Activated CD8-positive, alpha-beta memory T cell treated with anti-CD3 and anti-CD28 coated beads, Interleukin-2, amount 10 ng/mL, durations not matched to agents 7 days and 5 days (primary cell): ENCODE measurements around the gene SSTR5. TPM values are rescaled to one million over a fixed set of nuclear protein-coding genes. Genes with fewer than 3 reads are reported as not detected.

ENCODE experiments used
- ATAC-seq: fragments of 150-1000 bp; cut with Tn5 transposase; one replicate; pipeline ENCODE4 v1.10.0; 2021; ENCODE audit warnings: moderate library complexity
- CTCF ChIA-PET: fragments of 350-600 bp; sonication (Branson Sonifier 250); formaldehyde crosslinking; loops from one replicate; lab custom pipeline; 2021; ENCODE audit warnings: antibody characterized with exemption; lab: Charles Lee
- DNase-seq: peaks from one replicate; pipeline ENCODE4 v3.0.0-alpha.2; 2020
- H3K27ac Mint-ChIP-seq: one replicate; pipeline ENCODE4 v1.8.0; 2021; ENCODE audit warnings: mild to moderate bottlenecking, mixed read lengths
- H3K27me3 Mint-ChIP-seq: one replicate; pipeline ENCODE4 v1.8.0; 2021; ENCODE audit warnings: mixed read lengths
- H3K36me3 Mint-ChIP-seq: one replicate; pipeline ENCODE4 v1.8.0; 2021; ENCODE audit warnings: mild to moderate bottlenecking, mixed read lengths
- H3K4me1 Mint-ChIP-seq: one replicate; pipeline ENCODE4 v1.8.0; 2021; ENCODE audit warnings: mixed read lengths
- H3K4me3 Mint-ChIP-seq: one replicate; pipeline ENCODE4 v1.8.0; 2021; ENCODE audit warnings: mild to moderate bottlenecking, moderate library complexity, mixed read lengths
- H3K9me3 Mint-ChIP-seq: one replicate; pipeline ENCODE4 v1.8.0; 2022; ENCODE audit warnings: low read depth, mixed read lengths
- total RNA-seq, 2 experiments: library from RNA; stranded (reverse); gene quantifications; one replicate each; pipeline ENCODE4 v1.2.3, GENCODE V29; 2021

Gene SSTR5
- total RNA-seq, 2 experiments from 2014 or later = not detected

GRCh38 chr16:1096169-1097082 lies 23.9 kb downstream of the SSTR5 start, which contains the start of gene C1QTNF8:
TSS of gene C1QTNF8 (minus strand) at chr16:1096244. CDS start at chr16:1094922, 1,322 bp downstream.
- peaks cover 4% of the 10 kb centered on the region for H3K9me3 Mint-ChIP-seq
- no peak within 1 kb of the TSS for H3K4me3 Mint-ChIP-seq
- no peaks in the 10 kb centered on the region for H3K27me3 Mint-ChIP-seq
- no peak within 1 kb of the TSS for H3K27ac Mint-ChIP-seq
- CTCF ChIA-PET = no interaction called here
- DNase-seq = no peak
- no peak for ATAC-seq
- H3K36me3 Mint-ChIP-seq = peaks cover 4% of the 10 kb centered on the region
- no peaks in the 10 kb centered on the region for H3K4me1 Mint-ChIP-seq

GRCh38 chr16:1097156-1097555 lies 24.6 kb downstream of the SSTR5 start:
- Mint-ChIP-seq H3K4me1 (no peaks in the 10 kb centered on the region), H3K9me3 (peaks cover 2% of the 10 kb centered on the region), H3K27me3 (no peaks in the 10 kb centered on the region), H3K4me3 (no peak overlapping the region), H3K36me3 (peaks cover 3% of the 10 kb centered on the region), H3K27ac (no peak overlapping the region)
- ATAC-seq (no peak), DNase-seq (no peak)
- CTCF ChIA-PET = no interaction called here

- DNase-seq (no peak), ATAC-seq (no peak)
- no peaks in the 10 kb centered on the region for H3K4me1 Mint-ChIP-seq
- H3K27me3 Mint-ChIP-seq = no peaks in the 10 kb centered on the region
- no peak overlapping the region for H3K4me3 Mint-ChIP-seq
- CTCF ChIA-PET = no interaction called here
- H3K9me3 Mint-ChIP-seq = no peaks in the 10 kb centered on the region
- H3K36me3 Mint-ChIP-seq = peaks cover 1% of the 10 kb centered on the region
- H3K27ac Mint-ChIP-seq = no peak overlapping the region
Observed at GRCh38 chr16:1097800-1098199, 25.3 kb downstream of the SSTR5 start.

GRCh38 chr16:1098266-1098991 lies 25.9 kb downstream of the SSTR5 start:
- Mint-ChIP-seq H3K27me3 (no peaks in the 10 kb centered on the region), H3K36me3 (peaks cover under 1% of the 10 kb centered on the region), H3K4me3 (no peak overlapping the region), H3K9me3 (no peaks in the 10 kb centered on the region), H3K27ac (no peak overlapping the region), H3K4me1 (no peaks in the 10 kb centered on the region)
- CTCF ChIA-PET = no interaction called here
- DNase-seq (no peak), ATAC-seq (no peak)

GRCh38 chr16:1099189-1100083 lies 26.9 kb downstream of the SSTR5 start:
- H3K9me3 Mint-ChIP-seq = no peaks in the 10 kb centered on the region
- no peaks in the 10 kb centered on the region for H3K27me3 Mint-ChIP-seq
- no peak overlapping the region for H3K4me3 Mint-ChIP-seq
- H3K36me3 Mint-ChIP-seq = no peaks in the 10 kb centered on the region
- no peak for DNase-seq
- CTCF ChIA-PET = no interaction called here
- H3K27ac Mint-ChIP-seq = no peak overlapping the region
- no peak for ATAC-seq
- no peaks in the 10 kb centered on the region for H3K4me1 Mint-ChIP-seq

- Mint-ChIP-seq H3K27me3 (no peaks in the 10 kb centered on the region), H3K36me3 (no peaks in the 10 kb centered on the region), H3K27ac (no peak overlapping the region), H3K4me3 (no peak overlapping the region), H3K4me1 (no peaks in the 10 kb centered on the region), H3K9me3 (no peaks in the 10 kb centered on the region)
- no peak for ATAC-seq
- CTCF ChIA-PET = no interaction called here
- no peak for DNase-seq
Observed at GRCh38 chr16:1100084-1100800, 27.7 kb downstream of the SSTR5 start.

GRCh38 chr16:1101133-1101532 lies 28.6 kb downstream of the SSTR5 start:
- DNase-seq (no peak), ATAC-seq (no peak)
- no peaks in the 10 kb centered on the region for H3K27me3 Mint-ChIP-seq
- CTCF ChIA-PET = no interaction called here
- no peaks in the 10 kb centered on the region for H3K4me1 Mint-ChIP-seq
- H3K4me3 Mint-ChIP-seq = no peak overlapping the region
- no peaks in the 10 kb centered on the region for H3K36me3 Mint-ChIP-seq
- H3K9me3 Mint-ChIP-seq = no peaks in the 10 kb centered on the region
- H3K27ac Mint-ChIP-seq = no peak overlapping the region

GRCh38 chr16:1101573-1102332 lies 29.2 kb downstream of the SSTR5 start:
- DNase-seq (no peak), ATAC-seq (no peak)
- Mint-ChIP-seq H3K4me3 (no peak overlapping the region), H3K36me3 (no peaks in the 10 kb centered on the region), H3K27me3 (no peaks in the 10 kb centered on the region), H3K27ac (no peak overlapping the region), H3K9me3 (no peaks in the 10 kb centered on the region), H3K4me1 (no peaks in the 10 kb centered on the region)
- CTCF ChIA-PET = no interaction called here

GRCh38 chr16:1102333-1102700 lies 29.8 kb downstream of the SSTR5 start:
- H3K4me1 Mint-ChIP-seq = no peaks in the 10 kb centered on the region
- H3K27me3 Mint-ChIP-seq = no peaks in the 10 kb centered on the region
- H3K9me3 Mint-ChIP-seq = no peaks in the 10 kb centered on the region
- H3K27ac Mint-ChIP-seq = no peak overlapping the region
- ATAC-seq (no peak), DNase-seq (no peak)
- CTCF ChIA-PET = no interaction called here
- no peaks in the 10 kb centered on the region for H3K36me3 Mint-ChIP-seq
- no peak overlapping the region for H3K4me3 Mint-ChIP-seq

GRCh38 chr16:1102921-1103635 lies 30.5 kb downstream of the SSTR5 start:
- no peaks in the 10 kb centered on the region for H3K4me1 Mint-ChIP-seq
- ATAC-seq (peak; percentile 87), DNase-seq (peak; percentile 68)
- H3K27ac Mint-ChIP-seq = no peak overlapping the region
- no peak overlapping the region for H3K4me3 Mint-ChIP-seq
- H3K27me3 Mint-ChIP-seq = no peaks in the 10 kb centered on the region
- no peaks in the 10 kb centered on the region for H3K36me3 Mint-ChIP-seq
- H3K9me3 Mint-ChIP-seq = no peaks in the 10 kb centered on the region
- CTCF ChIA-PET = interaction anchor here (0.6 to 1.1 kb wide), 7 partner anchors 32 to 362 kb away, joined by 3 to 4 read pairs (median 3); partner anchors contain the start of gene CIAO3

- Mint-ChIP-seq H3K27ac (no peak overlapping the region), H3K4me1 (no peaks in the 10 kb centered on the region), H3K9me3 (no peaks in the 10 kb centered on the region), H3K36me3 (no peaks in the 10 kb centered on the region), H3K4me3 (no peak overlapping the region), H3K27me3 (no peaks in the 10 kb centered on the region)
- CTCF ChIA-PET = interaction anchor here (0.8 to 1.1 kb wide), 6 partner anchors 32 to 362 kb away, joined by 3 to 4 read pairs (median 3); partner anchors contain the start of gene CIAO3
- no peak for ATAC-seq
- DNase-seq = no peak
Observed at GRCh38 chr16:1103636-1103980, 31.1 kb downstream of the SSTR5 start.
